ENCODE measurements around the gene FKBP14. TPM values are rescaled to one million over a fixed set of nuclear protein-coding genes. Genes with fewer than 3 reads are reported as not detected.

The FKBP14 gene
- total RNA-seq, 1 experiment from 2014 or later = 35.1 TPM

DNA sequence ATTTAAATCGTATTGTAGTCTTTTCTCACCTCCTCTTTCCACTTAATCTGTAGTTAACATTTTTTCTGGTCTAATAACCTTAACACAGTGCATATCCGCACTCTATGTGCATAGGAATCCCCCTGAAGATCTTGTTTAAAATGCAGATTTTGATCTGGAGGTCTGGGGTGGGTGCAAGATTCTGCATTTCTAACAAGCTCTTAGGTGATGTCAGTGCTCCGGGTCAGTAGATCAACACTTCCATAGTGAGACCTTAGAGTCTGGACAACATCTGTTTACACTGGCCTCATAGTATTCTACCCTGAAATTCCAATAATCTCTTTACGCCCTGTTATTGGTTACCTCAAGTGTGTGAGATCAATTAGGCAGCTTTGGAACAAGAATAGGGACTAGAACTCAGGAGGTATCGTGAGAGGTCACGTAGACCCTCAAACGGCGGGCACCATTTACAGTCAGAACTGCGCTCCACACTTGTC lies 1.3 kb upstream of the FKBP14 start:
- Histone ChIP-seq H3K36me3 (peaks cover 6% of the 10 kb centered on the region; the same call in 1 of the 2 replicates), H3K4me1 (replicated peaks) (peaks cover 21% of the 10 kb centered on the region), H3K27ac (no peak overlapping the region), H3K9me3 (replicated peaks) (no peaks in the 10 kb centered on the region), H3K27me3 (replicated peaks) (no peaks in the 10 kb centered on the region), H3K4me3 (peak overlapping the region; percentile 97)
- DNase-seq (ENCODE audit: low read depth in 1 of 2, low spot score in 2 of 2) = no peak

DNA sequence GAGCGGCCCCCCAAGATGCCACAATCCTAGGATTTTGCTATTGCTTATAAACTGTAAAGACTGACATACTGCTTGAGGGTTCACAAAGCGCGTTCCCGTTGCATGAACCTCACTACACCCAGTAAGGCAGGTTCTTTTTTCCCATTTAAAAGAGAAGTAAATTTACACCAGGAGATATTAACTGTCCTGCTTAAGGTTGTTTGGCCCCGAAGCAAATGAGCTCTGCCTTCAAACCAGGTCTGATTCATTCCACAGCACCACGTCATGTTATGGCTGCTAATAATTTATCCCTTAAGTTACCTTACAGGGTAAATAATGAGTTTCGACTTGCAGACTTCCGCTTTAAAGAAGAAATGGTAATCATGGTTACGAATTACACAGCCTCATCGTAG lies 559 bp upstream of the FKBP14 start:
- Histone ChIP-seq H3K27ac (no peak overlapping the region), H3K27me3 (replicated peaks) (no peaks in the 10 kb centered on the region), H3K4me3 (peak overlapping the region; percentile 97), H3K36me3 (peaks cover 6% of the 10 kb centered on the region; the same call in 1 of the 2 replicates), H3K9me3 (replicated peaks) (no peaks in the 10 kb centered on the region), H3K4me1 (replicated peaks) (peaks cover 21% of the 10 kb centered on the region)
- DNase-seq (ENCODE audit: low read depth in 1 of 2, low spot score in 2 of 2) = no peak

DNA sequence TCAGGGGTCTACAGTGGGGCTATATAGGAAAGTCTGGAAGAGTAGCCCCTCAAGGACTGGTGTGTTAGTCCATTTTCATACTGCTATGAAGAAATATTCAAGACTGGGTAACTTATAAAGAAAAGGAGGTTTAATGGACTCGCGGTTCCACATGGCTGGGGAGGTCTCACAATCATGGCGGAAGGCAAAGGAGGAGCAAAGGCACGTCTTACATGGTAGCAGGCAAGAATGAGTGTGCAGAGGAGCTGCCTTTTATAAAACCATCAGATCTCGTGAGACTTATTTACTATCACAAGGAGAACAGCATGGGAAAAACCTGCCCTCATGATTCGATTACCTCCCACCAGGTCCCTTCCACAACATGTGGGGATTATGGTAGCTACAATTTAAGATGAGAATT lies 3.0 kb downstream of the FKBP14 start:
- H3K4me3 ChIP-seq = no peak overlapping the region
- no peaks in the 10 kb centered on the region for H3K9me3 ChIP-seq (replicated peaks)
- H3K27me3 ChIP-seq (replicated peaks) = no peaks in the 10 kb centered on the region
- H3K27ac ChIP-seq = no peak overlapping the region
- peaks cover 3% of the 10 kb centered on the region; the same call in 1 of the 2 replicates for H3K36me3 ChIP-seq
- no peak for DNase-seq (ENCODE audit: low read depth in 1 of 2, low spot score in 2 of 2)
- H3K4me1 ChIP-seq (replicated peaks) = peaks cover 17% of the 10 kb centered on the region

DNA sequence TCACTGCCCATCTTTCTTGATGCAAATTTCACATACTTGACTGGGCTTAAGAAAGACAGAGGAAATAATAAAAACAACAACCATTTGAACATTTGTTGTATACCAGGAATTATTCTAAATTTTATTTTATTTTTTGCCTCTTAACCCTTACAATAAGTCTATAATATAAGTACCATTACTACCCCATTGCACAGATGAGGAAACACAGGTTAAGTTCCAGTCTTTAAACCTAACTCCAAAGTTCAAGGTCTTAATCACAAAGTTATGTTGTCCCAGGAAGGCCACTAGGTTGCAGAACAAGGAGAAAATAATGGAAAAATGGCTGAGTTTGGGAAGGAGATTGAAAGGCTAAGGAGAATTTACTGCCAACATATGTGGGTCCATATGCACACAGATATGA lies 3.5 kb downstream of the FKBP14 start:
- Histone ChIP-seq H3K9me3 (replicated peaks) (no peaks in the 10 kb centered on the region), H3K27ac (no peak overlapping the region), H3K36me3 (0 out of 2 replicates have a peak, but pooled peaks cover 6% of the 10 kb centered on the region), H3K27me3 (replicated peaks) (no peaks in the 10 kb centered on the region), H3K4me1 (replicated peaks) (peaks cover 17% of the 10 kb centered on the region), H3K4me3 (no peak overlapping the region)
- DNase-seq (ENCODE audit: low read depth in 1 of 2, low spot score in 2 of 2) = no peak

DNA sequence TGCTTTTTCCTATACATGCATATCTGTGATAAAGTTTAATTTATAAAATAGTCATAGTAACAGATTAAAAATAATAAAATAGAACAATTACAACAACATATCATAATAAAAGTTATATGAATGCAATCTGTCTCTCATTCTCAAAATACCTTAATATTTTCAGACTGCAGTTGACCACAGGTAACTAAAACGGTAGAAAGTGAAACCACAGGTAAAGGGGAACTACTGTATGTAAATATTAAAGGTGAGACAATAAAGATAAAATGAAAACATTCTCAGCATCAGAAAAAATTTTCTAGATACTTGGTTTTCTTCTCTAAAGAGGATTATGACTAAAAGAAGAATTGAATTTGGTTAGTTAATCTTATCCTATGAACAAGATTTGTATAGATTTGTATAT lies 6.0 kb downstream of the FKBP14 start:
- H3K9me3 ChIP-seq (replicated peaks) = no peaks in the 10 kb centered on the region
- no peak for DNase-seq (ENCODE audit: low read depth in 1 of 2, low spot score in 2 of 2)
- H3K27ac ChIP-seq = no peak overlapping the region
- 0 out of 2 replicates have a peak, but pooled peaks cover 6% of the 10 kb centered on the region for H3K36me3 ChIP-seq
- H3K27me3 ChIP-seq (replicated peaks) = no peaks in the 10 kb centered on the region
- peaks cover 5% of the 10 kb centered on the region for H3K4me1 ChIP-seq (replicated peaks)
- H3K4me3 ChIP-seq = no peak overlapping the region

DNA sequence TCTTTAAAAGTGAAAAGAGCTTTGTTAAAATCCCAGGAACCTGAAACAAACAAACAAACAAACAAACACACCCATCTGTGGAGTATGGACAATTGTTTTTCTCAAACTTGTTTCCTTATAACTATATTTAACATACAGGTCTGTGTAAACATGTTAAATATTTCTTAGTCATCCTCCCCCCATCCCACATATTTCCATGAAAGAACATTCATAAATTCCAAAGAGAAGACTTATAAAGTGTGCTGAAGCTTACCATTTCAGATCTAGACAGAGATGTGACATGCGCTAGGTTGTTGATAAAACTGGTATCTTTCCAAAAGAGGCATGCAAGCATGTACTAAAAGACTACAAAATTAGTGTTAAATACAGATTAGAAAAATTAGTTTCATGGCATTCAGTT lies 6.5 kb downstream of the FKBP14 start:
- H3K36me3 ChIP-seq = 0 out of 2 replicates have a peak, but pooled peaks cover 6% of the 10 kb centered on the region
- H3K27me3 ChIP-seq (replicated peaks) = no peaks in the 10 kb centered on the region
- DNase-seq (ENCODE audit: low read depth in 1 of 2, low spot score in 2 of 2) = no peak
- no peaks in the 10 kb centered on the region for H3K9me3 ChIP-seq (replicated peaks)
- no peak overlapping the region for H3K27ac ChIP-seq
- H3K4me3 ChIP-seq = no peak overlapping the region
- no peaks in the 10 kb centered on the region for H3K4me1 ChIP-seq (replicated peaks)

DNA sequence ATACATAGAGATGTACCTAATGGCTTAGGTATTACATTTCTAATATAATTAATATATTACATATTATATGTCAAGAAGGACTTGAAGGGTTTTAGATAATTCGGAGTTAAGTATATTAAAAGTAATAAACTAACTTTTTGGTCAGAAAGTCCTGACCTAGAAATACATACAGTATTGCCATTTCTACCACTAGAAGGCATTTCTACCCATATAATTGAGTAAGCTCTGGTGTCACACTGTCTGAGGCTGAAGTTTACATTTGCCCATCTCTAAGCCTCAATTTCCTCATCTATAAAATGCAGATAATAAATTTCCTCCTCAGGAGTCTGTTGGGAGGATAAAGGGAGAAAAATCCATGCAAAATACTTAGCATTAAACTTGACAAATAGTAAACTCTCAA lies 7.1 kb downstream of the FKBP14 start:
- Histone ChIP-seq H3K27me3 (replicated peaks) (no peaks in the 10 kb centered on the region), H3K4me1 (replicated peaks) (no peaks in the 10 kb centered on the region), H3K4me3 (no peak overlapping the region), H3K36me3 (0 out of 2 replicates have a peak, but pooled peaks cover 6% of the 10 kb centered on the region), H3K9me3 (replicated peaks) (no peaks in the 10 kb centered on the region), H3K27ac (no peak overlapping the region)
- no peak for DNase-seq (ENCODE audit: low read depth in 1 of 2, low spot score in 2 of 2)

DNA sequence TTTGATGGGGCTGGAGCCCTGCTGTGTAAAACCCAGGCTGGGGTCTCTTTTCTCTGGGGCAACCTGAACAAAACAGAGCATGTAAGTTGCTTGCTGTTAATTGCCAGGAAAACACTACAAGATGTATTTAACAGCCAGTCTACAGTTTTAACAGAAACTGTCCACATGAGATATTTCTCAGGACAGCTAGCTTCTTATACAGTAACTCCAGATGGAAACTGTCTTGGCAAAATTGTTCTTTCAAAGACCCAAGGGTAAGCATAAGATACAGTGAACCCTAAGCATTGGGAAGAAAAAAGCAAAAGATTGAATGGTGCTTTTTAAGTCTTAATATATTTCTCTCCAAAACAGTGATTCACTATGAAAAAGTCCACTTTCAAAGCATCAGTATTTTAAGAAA lies 8.1 kb downstream of the FKBP14 start:
- H3K36me3 ChIP-seq = 0 out of 2 replicates have a peak, but pooled peaks cover 6% of the 10 kb centered on the region
- no peak for DNase-seq (ENCODE audit: low read depth in 1 of 2, low spot score in 2 of 2)
- no peak overlapping the region for H3K27ac ChIP-seq
- no peaks in the 10 kb centered on the region for H3K4me1 ChIP-seq (replicated peaks)
- no peaks in the 10 kb centered on the region for H3K9me3 ChIP-seq (replicated peaks)
- no peaks in the 10 kb centered on the region for H3K27me3 ChIP-seq (replicated peaks)
- H3K4me3 ChIP-seq = no peak overlapping the region

DNA sequence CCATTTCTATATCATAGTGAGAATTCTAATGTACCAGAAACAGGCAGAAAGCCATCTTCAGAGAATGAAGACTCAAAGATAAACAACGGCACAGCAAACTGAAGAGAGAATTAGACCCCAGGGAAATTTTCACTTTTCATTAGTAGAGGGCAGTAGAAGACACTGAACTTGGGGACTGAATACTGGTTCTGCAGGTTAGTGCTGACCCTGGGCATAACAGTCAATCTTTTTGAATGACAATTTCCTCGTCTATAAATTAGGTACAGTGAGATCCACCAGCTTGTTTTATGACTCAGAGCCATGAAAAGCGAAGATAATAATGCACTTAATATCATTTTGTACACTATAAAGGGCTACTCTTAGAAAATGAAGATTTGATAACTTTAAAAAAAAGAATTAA lies 13.7 kb downstream of the FKBP14 start:
- Histone ChIP-seq H3K4me3 (no peak overlapping the region), H3K9me3 (replicated peaks) (no peaks in the 10 kb centered on the region), H3K27ac (no peak overlapping the region), H3K4me1 (replicated peaks) (no peaks in the 10 kb centered on the region), H3K36me3 (no peaks in the 10 kb centered on the region), H3K27me3 (replicated peaks) (no peaks in the 10 kb centered on the region)
- no peak for DNase-seq (ENCODE audit: low read depth in 1 of 2, low spot score in 2 of 2)

DNA sequence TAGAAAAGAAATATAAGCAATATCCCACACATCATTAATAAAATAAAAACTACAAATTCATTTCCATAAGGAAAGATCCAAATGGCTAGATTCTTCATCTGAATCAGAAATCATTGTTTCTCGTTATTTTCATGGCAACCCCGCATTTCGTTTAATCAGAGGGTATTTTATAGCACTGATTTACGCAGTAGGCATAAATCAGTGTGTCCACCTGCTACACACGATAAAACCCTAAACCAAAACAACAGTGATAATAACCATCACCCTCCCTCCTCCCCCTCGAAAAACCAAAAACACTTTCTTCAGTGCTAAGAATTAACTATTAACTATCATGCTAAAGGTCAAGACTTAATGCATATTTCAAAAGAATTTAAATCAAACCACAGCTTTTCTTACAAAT lies 16.5 kb downstream of the FKBP14 start:
- Histone ChIP-seq H3K27me3 (replicated peaks) (no peaks in the 10 kb centered on the region), H3K9me3 (replicated peaks) (no peaks in the 10 kb centered on the region), H3K36me3 (no peaks in the 10 kb centered on the region), H3K4me3 (no peak overlapping the region), H3K27ac (no peak overlapping the region), H3K4me1 (replicated peaks) (no peaks in the 10 kb centered on the region)
- DNase-seq (ENCODE audit: low read depth in 1 of 2, low spot score in 2 of 2) = no peak

DNA sequence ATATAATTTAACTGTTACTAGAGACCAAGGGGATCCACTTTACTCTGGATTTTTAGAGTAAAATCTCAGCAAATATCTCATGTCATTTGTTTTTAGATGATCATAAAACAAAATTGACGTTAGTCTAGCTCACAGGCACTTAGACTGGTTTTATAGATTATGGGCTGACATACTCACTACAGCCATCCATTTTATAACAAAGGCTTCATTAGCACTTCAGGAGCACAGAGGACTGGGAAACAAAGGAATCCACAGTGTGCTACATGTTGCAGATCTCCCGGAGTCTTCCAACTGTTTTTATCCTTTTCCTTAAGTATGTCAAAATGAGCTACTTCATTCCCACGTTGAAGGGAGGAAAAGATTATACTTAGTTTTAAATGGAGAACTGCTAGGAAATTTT lies 21.0 kb downstream of the FKBP14 start:
- peaks cover 7% of the 10 kb centered on the region for H3K4me1 ChIP-seq (replicated peaks)
- H3K9me3 ChIP-seq (replicated peaks) = no peaks in the 10 kb centered on the region
- no peak overlapping the region for H3K4me3 ChIP-seq
- DNase-seq (ENCODE audit: low read depth in 1 of 2, low spot score in 2 of 2) = no peak
- no peaks in the 10 kb centered on the region for H3K27me3 ChIP-seq (replicated peaks)
- H3K36me3 ChIP-seq = no peaks in the 10 kb centered on the region
- H3K27ac ChIP-seq = no peak overlapping the region

DNA sequence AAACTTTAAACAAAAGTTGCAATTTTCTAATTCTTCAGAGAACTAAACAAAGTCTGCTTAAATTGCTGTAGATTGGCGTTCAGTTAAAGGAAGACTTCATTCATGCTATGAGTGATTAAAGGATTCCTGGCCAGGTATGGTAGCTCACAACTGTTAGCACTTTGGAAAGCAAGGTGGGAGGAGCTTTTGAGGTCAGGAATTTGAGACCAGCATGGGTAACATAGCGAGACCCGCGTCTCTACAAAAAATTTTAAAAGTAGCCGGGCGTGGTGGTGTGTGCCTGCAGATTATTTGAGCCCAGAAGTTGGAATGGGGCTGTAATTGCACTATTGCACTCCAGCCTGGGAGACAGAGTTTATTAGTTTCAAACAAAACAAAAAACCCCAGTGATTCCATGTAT lies 23.4 kb downstream of the FKBP14 start:
- Histone ChIP-seq H3K9me3 (replicated peaks) (no peaks in the 10 kb centered on the region), H3K27ac (no peak overlapping the region), H3K4me1 (replicated peaks) (peaks cover 7% of the 10 kb centered on the region), H3K4me3 (no peak overlapping the region), H3K27me3 (replicated peaks) (no peaks in the 10 kb centered on the region), H3K36me3 (no peaks in the 10 kb centered on the region)
- DNase-seq (ENCODE audit: low read depth in 1 of 2, low spot score in 2 of 2) = no peak

DNA sequence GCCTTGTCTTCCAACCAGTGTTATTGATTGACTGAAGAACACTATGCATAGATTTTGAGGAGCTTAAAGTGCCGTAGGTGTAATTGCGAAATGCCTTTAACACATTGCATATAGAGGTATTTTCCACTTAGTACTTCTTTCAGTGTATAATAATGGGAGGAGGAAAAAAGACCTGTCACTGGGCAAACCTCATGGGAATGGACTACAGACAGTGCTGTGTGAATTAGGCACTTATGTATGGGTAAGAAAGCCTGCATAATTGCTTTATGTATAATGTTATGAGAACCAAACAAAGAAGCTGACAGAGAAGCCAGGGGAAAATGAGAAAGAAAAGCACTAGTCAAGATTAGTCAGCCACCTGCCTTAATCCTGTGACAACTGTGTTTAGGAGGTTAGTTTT lies 24.5 kb downstream of the FKBP14 start:
- no peak for DNase-seq (ENCODE audit: low read depth in 1 of 2, low spot score in 2 of 2)
- peaks cover 7% of the 10 kb centered on the region for H3K4me1 ChIP-seq (replicated peaks)
- H3K36me3 ChIP-seq = no peaks in the 10 kb centered on the region
- no peak overlapping the region for H3K27ac ChIP-seq
- H3K27me3 ChIP-seq (replicated peaks) = no peaks in the 10 kb centered on the region
- no peak overlapping the region for H3K4me3 ChIP-seq
- H3K9me3 ChIP-seq (replicated peaks) = no peaks in the 10 kb centered on the region

DNA sequence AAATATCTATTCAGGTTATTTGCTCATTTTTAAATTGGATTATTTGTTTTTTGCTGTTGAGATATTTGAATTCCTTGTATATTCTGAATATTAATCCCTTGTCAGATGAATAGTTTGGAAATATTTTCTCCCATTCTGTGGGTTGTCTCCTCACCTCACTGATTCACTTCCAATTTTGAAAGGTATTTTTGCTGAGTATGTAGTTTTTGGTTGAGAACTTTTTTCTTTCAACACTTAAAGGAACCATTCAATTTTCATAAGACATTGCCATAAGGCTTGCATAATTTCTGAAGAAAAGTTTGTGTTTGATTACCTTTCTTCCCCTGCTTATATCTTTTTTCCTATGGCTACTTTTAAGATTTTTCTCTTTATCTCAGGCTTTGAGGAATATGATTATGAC lies 28.0 kb downstream of the FKBP14 start:
- Histone ChIP-seq H3K9me3 (replicated peaks) (no peaks in the 10 kb centered on the region), H3K27me3 (replicated peaks) (no peaks in the 10 kb centered on the region)
- DNase-seq (ENCODE audit: low read depth in 1 of 2, low spot score in 2 of 2) = no peak

DNA sequence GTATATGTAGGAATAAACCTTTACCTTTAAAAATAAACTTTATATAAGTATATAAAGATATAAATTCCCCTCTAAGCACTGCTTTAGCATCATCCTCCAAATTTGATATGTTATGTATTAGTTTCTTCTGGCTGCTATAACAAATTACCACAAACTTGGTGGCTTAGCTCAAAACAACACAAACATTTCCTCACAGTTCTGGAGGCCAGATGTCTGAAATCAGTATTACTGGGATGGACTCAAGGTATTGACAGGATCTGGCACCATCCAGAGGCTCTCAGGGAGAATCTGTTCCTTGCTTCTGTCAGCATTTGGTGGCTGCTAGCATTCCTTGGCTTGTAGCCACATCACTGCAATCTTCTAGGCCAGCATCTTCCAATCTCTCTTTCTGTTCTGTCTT lies 30.2 kb downstream of the FKBP14 start:
- Histone ChIP-seq H3K27me3 (replicated peaks) (no peaks in the 10 kb centered on the region), H3K9me3 (replicated peaks) (no peaks in the 10 kb centered on the region), H3K27ac (no peak overlapping the region), H3K4me1 (replicated peaks) (peaks cover 6% of the 10 kb centered on the region), H3K4me3 (no peak overlapping the region), H3K36me3 (no peaks in the 10 kb centered on the region)
- no peak for DNase-seq (ENCODE audit: low read depth in 1 of 2, low spot score in 2 of 2)

More for the DNA sequence above, 28.0 kb downstream of the FKBP14 start:
- no peak overlapping the region for H3K4me3 ChIP-seq
- H3K36me3 ChIP-seq = no peaks in the 10 kb centered on the region
- no peak overlapping the region for H3K27ac ChIP-seq
- H3K4me1 ChIP-seq (replicated peaks) = peaks cover 7% of the 10 kb centered on the region
